Hematopoietic multipotent progenitor cell treated with erythropoietin and hydrocortisone succinate and interleukin-3 and kit ligand, for 15 days (in vitro differentiated cells): ENCODE data around the gene UBE3B.

Source experiments
- DNase-seq: peaks from one replicate; pipeline ENCODE4 v3.0.0-alpha.2; 2015; ENCODE audit warnings: low spot score

Gene UBE3B

GRCh38 chr12:109577311-109577710 is 99.9 kb downstream of the UBE3B start:
- no peak for DNase-seq

- no peak for DNase-seq
Observed at GRCh38 chr12:109578330-109578927, 101.0 kb downstream of the UBE3B start.

- DNase-seq, result no peak
Observed at GRCh38 chr12:109579639-109580038, 102.2 kb downstream of the UBE3B start.

- no peak for DNase-seq
Observed at GRCh38 chr12:109580272-109580671, 102.8 kb downstream of the UBE3B start.

- no peak for DNase-seq
Observed at GRCh38 chr12:109580684-109581333, 103.4 kb downstream of the UBE3B start.

GRCh38 chr12:109581334-109581691 is 103.9 kb downstream of the UBE3B start:
- no peak for DNase-seq

- DNase-seq, result no peak
Observed at GRCh38 chr12:109581856-109582255, 104.4 kb downstream of the UBE3B start.

GRCh38 chr12:109582636-109583035 is 105.2 kb downstream of the UBE3B start:
- DNase-seq, result no peak

GRCh38 chr12:109583733-109584132 is 106.3 kb downstream of the UBE3B start:
- DNase-seq, result no peak
